GM21576 (cell line): ENCODE measurements around the gene CYTH4.

Experiments
- ATAC-seq: cut with Tn5 transposase; IDR thresholded peaks from one replicate; pipeline ENCODE4 v1.9.1; 2021; ENCODE audit warnings: mild to moderate bottlenecking, moderate library complexity; ENCODE audit not compliant: unreplicated experiment

Gene CYTH4

DNA sequence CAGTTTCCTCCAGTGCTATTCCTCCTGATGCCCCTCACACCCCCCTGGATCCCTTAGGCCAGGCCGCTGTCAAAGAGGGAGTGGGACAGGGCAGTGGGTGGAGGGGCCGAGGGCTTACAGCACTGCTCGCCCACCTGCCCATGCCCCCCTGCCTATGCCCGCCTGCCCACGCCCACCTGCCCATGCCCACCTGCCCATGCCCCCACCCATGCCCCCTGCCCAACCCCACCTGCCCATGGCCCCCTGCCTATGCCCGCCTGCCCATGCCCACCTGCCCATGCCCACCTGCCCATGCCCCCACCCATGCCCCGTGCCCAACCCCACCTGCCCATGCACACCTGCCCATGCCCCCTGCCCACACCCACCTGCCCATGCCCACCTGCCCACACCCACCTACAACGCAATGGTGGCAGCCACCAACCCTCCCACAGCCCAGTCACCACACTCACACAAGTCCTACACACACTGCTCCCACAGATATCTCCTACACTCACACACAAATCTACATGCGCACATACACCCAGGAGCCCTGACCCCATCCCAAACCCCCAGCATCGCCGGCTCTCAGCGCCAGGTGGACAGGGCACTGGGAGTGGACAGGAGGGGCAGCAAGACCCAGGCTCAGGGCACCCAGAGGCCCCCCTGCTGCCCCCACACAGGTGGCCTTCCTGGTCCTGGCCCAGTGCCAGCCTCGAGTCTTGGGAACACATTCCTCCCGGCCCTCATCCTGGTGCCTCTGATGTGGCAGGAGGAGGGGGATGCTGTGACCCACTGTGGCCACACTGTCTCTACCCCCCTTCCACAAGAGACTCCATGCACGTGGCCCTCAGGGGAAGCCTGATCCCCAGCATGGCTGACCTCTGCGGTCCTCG, 61.8 kb downstream of the CYTH4 start:
- no peak for ATAC-seq

DNA sequence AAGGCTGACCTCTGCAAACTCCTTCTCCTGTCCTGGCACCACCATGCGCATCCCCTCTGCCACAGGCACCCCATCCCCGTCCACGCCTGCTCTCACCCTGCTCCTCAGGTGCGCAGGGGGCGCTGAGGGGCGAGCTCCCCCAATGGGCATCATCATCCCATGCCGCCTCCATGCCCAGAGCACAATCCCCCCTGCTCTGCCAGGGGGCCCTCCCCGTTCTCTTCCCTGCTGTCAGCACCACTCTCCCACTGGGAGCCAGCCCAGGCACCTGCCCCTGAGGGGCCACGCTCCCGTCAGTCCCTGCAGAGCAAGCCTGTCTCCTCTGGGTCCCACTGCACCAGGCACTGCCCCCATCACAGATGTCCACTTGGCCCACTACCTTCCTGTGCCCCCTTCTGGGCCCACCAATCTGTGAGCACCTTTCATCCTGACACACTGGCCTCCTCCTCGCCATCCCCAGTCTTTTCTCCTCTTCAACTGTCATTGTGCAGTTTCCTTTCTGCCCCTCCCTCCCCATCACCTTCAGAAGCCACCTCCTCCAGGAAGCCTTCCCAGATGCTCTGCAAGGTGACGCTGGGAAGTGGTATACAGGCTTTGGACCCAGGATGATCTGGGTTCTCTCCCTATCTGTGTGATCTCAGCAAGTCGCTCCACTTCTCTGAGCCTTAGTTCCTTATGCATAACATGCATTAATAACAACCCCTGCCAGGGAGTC, 62.6 kb downstream of the CYTH4 start:
- ATAC-seq: no peak

DNA sequence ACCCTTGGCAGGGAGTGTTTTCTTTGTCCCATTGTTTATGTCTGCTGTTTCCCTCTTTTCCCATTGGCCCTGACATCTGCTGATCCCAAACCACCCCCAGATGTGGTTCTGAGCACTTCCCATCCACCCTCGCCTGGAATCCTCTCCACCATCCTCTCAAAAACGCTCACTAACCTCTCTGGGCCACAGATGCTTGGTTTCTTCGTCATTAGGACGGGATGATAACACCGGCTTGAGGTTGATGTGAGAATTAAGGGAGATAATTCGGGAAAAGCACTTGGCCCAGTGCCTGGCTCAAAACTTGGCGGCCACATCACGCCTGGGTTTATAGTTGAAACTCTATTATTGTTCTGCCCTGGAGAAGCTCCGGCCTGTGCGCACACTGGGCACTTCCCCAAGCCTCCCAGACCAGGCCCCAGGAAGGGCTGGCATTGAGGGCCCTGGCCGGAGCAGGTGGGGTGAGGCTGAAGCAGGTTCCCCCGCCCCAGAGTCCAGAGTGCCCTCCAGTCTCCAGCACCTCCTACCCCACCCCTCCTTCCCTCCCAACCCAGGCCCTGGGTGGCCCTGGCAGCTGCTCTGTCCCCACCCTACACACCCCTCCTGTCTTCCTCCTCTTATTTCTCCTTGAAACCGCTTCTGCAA, 63.7 kb downstream of the CYTH4 start:
- no peak for ATAC-seq

DNA sequence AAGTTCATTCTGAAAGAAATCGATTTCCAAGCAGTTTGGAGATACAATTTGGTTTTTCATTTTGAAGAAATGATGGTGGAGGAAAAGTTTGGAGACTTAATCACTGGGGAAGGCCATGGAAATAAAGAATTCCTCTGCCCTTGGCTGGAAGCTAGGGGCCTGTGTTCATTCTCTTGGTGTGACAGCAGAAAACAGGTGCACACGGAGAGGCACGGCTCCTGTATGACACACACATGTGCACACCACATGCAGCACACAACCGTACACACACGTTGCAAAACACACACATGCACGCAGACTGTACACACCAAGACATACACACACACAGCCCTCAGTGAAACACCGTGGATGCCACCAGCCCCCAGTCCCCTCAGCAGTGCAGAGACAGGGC, 64.2 kb downstream of the CYTH4 start:
- no peak for ATAC-seq

DNA sequence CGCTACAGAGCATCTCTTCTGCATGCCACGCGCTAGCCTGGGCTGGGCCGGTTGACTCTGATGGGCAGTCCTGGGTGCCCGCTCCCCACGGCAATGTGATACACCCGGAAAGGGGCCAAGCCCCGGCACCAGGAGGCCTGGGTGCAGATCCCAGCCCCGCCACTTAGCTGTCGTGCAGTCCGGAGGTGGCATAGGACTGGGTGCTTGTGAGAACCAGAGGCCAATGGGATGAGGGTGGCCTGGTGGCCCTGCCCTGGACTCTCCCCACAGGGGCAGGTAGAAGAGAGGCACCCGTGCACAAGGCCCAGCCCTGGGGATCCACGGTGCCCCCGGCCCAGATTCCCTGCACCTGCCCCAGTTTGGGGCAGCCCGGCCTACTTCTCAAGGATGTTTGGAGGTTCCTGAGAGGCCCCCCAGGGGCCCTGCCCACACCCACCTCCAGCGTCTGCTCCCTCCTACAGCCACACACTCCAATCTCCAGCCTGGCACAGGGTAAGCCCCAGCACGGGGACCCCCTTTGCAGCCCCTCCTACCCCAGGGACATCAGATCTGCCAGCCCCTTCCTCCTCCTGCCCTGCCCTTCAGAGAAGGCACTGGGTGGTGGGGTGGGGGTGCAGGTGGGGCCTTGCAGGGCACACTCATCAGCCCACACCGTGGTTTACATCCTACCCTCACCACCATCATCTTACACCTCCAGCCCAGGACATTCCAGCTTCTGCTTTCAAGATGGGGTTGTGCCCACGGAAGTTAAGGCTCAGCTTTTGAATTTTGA, 66.9 kb downstream of the CYTH4 start:
- no peak for ATAC-seq

DNA sequence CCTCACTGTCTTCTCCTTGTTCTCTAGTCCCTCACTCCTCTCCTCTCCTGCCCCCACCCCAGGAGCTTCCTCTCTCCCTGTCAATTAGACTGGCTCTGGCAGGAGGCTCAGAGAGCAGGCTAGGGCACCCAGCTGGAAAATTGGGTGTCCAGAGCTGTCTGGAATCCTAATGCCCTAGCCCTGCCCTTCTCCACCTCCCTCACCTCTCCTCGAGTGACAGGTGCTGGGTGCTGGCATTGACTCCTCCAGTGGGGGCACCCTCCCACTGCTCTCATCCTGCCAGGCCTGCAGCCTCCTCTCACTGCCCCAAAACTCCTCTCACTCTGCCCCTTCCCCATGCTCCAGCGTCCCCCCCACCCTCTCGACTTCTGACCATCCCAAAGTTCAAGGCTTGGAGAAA, 68.9 kb downstream of the CYTH4 start:
- ATAC-seq: no peak

DNA sequence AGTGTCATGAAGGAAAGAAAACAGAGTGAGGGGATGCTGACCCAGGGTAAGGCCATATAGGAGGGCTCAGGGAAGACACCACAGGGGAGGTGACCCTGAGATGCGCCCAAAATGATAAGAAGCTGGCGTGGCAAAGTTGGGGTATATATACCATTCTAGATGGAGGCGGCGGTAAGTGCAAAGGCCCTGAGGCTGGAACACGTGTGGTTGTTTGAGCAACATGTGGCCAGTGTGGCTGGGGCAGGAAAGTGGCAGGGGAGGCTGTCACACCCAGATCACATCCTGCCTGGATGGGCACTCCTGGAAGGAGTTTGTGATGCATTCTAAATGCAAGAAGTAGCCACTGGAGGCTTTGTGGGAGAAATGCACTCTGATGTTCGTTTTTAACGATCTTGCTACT, 70.2 kb downstream of the CYTH4 start:
- ATAC-seq: no peak

DNA sequence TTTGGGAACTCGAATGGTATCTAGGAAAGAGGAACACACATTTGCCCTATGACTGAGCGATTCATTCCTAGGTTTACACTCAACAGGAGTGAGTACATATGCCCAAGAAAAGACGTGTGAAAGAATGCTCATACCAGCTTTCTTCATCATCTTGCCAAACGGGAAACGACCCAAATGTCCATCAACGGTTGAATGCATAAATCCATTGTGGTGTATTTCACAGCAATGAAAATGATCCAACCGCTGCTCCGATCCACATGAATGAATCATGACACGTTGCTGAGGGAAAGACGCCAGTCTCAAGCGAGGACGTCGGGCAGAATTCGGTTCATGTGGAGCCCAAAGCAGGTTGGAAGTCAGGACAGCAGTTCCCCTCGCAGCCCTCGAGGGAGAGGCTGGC, 71.5 kb downstream of the CYTH4 start:
- ATAC-seq: no peak

DNA sequence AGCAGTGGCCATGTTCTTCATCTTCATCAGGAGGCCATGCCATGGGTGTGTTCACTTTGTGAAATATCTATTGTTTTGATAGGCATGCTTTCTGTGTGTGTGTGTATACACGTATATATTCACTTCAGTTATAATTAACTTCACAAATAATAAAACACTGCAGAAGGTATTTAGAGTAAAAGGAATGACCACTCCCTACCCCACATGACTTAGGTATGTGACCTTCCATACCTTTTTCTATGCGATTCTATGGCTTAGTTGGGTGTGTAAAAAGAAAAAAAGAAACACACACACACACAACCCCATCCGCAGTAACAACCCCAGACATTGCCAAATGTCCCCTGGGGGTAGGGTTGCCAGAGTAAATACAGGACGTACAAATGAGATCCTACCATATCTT, 72.0 kb downstream of the CYTH4 start:
- no peak for ATAC-seq

DNA sequence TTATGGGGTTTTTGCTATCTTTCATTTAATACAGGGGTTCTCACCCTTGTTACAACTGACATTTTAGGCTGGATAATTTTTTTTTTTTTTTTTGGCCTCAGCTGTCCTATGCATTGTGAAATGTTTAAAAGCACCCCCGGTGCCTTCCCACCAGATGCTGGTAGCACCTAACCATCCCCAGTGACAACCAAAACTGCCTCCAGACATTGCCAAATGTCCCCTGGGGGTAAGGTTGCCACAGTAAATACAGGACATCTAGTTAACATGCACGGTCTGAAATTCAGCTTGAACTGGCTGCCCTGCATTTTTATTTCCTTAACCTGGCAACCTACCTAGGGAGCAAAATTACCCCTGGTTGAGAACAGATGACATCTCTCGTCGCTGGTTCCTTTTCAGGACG, 72.4 kb downstream of the CYTH4 start:
- no peak for ATAC-seq

DNA sequence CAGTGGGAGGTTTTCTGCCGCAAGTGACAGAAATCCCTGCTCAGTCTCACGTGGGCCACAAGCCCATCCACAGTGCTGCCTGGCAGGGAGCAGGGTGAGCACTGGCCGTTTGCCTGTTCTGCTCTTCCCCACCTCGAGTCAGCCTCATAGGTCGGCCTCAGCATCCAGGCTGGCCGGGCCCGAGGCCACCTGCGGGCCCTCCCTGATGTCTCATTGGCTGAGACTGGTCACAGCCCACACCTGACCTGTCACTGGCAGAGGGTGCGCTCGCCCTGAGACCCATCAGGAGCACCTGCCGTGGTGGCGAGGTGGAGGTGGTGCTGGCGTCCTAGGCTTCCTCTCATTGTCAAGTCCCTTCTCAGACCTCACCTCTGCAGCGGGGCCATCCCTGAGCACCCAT, 72.9 kb downstream of the CYTH4 start:
- ATAC-seq: no peak

DNA sequence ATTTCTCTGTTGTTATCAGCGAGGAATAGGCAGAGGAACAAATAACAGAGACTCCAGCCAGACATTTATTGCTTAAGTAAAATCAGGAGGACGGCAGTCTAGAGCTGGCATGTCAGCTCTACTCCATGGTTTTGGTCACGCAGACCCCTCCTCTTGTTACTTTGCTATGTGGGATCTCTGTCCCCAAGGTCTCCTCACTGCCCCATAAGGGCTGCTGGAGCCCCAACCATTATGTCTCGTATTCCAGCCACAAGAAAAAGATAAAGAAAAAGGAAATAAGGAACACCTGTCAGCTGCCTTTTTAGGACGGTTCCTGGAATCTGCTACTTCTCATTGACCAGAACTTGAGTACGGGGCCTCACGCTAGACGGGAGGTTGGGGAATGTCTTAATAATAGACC, 74.6 kb downstream of the CYTH4 start:
- ATAC-seq: no peak

DNA sequence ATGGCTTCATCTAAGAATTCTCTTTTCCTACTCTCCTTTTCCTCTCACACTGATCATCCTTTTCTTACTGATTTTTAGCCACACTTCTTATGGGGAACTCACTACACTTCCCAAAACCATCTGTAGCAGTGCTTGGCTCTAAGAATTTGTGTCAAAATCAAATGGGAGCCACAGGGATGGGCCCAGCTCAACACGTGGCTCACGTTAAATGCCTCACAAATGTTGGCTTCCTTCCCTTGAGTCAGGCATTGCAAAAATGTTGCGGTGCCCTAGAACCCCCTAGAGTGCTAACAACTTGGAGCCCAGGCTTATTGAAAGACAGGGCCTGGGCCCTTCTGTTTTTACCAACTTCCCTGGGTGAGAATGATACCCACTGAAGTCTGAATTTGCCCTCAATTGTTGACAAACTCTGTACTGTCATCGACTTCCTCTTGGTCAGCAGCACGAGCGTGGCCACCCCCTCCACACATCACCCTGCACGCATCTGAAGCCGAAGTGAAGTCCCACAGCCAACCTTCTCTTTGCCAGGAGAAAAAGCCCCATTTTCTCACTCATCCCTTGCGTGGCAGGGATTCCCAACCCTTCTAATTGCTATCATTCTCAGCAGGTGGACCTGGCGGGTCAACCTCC, 75.3 kb downstream of the CYTH4 start:
- no peak for ATAC-seq

DNA sequence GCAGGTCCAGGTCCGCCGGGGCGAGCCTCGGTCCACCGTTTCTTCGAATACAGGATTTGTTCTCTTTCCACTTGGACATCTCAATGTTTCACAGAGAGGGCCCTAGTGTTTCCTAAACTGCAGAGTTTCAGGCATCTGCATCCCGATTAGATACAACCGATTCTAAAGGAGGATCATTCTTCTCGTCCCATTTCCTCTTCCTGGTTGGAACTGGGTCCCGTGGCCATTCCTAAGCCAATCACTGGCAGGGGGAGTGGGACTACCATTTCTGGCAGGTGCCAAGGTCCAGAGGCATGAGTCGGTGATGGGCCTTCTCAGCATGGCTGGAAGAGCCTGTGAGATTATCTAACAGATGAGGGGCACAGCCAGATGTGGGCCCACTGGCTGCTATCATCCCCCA, 76.1 kb downstream of the CYTH4 start:
- ATAC-seq: no peak

DNA sequence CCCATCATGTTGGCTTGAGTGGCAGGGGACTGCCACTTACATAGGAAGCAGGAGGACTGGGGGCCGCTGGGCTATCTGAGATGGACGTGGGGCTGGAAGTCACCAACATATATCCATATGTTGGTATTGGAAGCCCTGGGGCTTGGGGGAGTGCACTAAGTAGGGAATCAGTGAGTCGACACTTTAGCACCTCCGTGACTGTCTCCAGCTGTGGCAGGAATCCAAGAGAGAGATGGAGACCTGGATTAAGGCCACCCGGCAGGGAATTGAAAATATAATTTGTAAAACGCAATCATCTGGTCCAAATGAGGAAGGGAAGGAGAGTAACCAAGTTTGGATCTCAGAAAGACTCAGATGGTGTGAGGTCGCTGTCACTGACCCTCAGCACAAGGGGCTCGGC, 76.6 kb downstream of the CYTH4 start:
- no peak for ATAC-seq

DNA sequence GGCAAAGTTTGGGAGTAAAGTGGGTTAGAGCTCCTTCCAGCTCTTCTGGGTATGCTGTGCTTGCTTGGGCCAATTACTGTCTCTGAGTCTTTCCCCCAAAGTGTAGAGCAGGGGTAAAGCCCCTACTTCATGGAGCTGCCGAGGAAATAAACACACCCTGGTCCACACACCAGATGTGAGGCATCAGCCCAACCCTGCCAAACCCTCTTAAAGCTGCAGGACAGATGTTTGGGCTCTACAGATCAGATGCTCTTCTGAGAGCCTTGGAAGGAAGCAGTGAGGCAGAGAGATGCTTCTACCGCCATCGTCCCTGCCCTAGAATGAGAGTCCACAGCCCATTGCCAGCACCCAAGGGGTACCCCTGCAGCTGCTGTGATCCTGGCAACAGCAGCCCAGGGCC, 80.3 kb downstream of the CYTH4 start:
- ATAC-seq: no peak

DNA sequence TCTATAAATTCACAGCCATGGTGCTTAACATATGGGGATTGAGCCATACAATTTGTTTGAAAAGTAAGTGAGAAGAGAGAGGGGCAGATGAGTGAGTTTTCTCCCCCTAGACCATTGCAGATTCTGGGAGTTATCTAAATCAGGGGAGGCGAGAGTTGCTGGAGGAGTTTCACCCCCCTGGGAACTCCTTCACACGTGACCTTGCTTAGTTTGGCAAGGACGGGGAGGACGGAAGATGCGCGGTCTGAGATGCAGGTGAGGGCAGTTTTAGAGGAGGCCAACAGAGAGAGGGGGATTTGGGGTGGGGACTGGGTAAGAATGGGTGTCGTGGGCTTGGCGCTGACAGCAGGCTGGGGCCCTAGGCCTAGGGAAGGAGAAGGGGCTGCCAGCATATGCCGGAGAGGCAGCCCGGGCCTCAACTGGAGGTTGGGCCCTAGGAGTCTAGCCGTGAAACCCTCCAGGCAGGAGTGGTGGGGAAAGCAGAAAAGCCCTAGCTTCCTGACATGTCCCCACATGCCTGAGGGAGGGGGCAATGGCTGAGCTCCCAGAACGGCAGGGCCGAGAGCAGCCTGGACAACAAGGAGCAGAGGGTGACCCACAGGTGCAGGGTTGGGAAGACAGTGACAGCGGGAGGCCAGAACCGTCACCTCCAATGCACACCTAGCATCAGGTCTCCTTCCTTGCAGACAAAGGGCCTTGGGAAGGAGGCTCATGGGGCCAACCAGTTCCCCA, 81.1 kb downstream of the CYTH4 start:
- ATAC-seq: no peak
